ENCODE measurements around the gene ZDHHC14.

DNA sequence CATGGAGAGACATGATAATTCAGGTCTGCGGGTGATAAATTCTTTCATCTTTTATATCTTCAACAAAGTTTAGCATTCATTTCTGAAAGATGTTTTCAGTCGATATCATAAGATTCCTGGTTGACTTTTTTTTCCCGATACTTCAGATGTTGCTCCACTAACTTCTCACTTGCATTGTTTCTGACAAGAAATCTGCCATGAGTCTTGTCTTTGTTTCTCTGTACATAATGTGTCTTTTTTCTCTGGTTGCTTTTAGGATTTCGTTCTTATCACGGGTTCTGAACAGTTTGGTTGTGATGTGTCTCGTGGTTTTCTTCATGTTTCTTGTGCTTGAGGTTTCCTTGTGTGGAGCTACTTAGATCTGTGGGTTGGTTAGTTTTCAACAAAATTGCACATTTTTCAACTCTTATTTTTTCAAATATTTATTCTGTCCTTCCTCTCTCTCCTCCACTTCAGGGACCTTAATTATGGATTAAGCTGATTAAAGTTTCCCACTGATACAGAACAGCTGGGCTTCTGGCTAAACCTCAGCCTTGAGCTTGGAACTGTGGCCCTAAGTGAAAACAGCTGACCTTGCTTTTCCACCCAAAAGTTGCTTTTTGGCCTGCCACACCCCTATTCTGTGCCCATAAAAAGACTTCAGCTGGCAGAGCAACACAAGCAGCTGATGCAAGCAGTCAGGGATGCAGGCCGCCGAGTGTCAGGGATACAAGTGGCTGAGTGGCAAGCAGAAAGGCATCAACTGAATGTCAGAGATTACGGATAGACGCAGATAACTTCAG lies 344.2 kb downstream of the ZDHHC14 start:
- TF ChIP-seq, protein P1, sequence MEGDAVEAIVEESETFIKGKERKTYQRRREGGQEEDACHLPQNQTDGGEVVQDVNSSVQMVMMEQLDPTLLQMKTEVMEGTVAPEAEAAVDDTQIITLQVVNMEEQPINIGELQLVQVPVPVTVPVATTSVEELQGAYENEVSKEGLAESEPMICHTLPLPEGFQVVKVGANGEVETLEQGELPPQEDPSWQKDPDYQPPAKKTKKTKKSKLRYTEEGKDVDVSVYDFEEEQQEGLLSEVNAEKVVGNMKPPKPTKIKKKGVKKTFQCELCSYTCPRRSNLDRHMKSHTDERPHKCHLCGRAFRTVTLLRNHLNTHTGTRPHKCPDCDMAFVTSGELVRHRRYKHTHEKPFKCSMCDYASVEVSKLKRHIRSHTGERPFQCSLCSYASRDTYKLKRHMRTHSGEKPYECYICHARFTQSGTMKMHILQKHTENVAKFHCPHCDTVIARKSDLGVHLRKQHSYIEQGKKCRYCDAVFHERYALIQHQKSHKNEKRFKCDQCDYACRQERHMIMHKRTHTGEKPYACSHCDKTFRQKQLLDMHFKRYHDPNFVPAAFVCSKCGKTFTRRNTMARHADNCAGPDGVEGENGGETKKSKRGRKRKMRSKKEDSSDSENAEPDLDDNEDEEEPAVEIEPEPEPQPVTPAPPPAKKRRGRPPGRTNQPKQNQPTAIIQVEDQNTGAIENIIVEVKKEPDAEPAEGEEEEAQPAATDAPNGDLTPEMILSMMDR (IDR thresholded peaks at IDR 0.05), result no peak
- TF ChIP-seq POLR2A (IDR thresholded peaks at IDR 0.05), result no peak

All from thyroid gland (tissue), 4 donors.